WTC11 (cell line): ENCODE data around the gene MYPOP.
"Not testable (repeated sequence)": the region's sequence is repeated elsewhere in the genome, so short reads cannot be mapped to it uniquely, and the experiment has no call there.

Experiments
- TF ChIP-seq, protein P1 (sequence below): fragments of 200-600 bp; IDR thresholded peaks from 2 replicates; pipeline ENCODE4 v1.8.0; 2022; ENCODE audit warnings: antibody characterized with exemption
- TF ChIP-seq, protein P2 (sequence below): sonication (generic); formaldehyde crosslinking; IDR thresholded peaks from 2 replicates; pipeline ENCODE4 v1.8.1; 2023; ENCODE audit warnings: mild to moderate bottlenecking, missing genetic modification reagents, moderate library complexity

DNA sequence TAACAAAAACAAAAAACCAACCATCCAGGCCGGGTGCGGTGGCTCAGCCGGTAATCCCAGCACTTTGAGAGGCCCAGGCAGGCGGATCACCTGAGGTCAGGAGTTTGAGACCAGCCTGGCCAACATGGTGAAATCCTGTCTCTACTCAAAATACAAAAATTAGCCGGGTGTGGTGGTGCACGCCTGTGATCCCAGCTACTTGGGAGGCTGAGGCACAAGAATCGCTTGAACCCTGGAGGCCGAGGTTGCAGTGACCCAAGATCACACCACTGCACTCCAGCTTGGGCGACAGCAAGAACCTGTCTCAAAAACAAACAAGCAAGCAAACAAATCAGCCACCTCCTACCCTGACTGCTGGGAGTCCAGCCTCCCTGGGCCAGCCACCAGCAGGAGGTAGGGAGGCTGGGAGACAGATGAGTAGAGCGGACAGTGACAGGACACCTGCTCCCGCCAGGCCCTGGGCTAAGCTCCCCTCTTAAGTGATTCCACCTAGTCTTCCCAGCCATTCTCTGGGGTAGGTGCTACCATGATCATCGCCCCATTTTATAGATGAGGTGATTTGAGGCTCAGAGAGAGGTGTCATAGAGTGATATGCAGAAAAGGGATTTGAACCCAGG is 6.3 kb downstream of the MYPOP start:
- TF ChIP-seq, protein P1, sequence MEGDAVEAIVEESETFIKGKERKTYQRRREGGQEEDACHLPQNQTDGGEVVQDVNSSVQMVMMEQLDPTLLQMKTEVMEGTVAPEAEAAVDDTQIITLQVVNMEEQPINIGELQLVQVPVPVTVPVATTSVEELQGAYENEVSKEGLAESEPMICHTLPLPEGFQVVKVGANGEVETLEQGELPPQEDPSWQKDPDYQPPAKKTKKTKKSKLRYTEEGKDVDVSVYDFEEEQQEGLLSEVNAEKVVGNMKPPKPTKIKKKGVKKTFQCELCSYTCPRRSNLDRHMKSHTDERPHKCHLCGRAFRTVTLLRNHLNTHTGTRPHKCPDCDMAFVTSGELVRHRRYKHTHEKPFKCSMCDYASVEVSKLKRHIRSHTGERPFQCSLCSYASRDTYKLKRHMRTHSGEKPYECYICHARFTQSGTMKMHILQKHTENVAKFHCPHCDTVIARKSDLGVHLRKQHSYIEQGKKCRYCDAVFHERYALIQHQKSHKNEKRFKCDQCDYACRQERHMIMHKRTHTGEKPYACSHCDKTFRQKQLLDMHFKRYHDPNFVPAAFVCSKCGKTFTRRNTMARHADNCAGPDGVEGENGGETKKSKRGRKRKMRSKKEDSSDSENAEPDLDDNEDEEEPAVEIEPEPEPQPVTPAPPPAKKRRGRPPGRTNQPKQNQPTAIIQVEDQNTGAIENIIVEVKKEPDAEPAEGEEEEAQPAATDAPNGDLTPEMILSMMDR, result not testable (repeated sequence)
- TF ChIP-seq, protein P2, sequence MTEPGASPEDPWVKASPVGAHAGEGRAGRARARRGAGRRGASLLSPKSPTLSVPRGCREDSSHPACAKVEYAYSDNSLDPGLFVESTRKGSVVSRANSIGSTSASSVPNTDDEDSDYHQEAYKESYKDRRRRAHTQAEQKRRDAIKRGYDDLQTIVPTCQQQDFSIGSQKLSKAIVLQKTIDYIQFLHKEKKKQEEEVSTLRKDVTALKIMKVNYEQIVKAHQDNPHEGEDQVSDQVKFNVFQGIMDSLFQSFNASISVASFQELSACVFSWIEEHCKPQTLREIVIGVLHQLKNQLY, result not testable (repeated sequence)
